ENCODE data around the gene HEXIM1.

HEXIM1 gene

DNA sequence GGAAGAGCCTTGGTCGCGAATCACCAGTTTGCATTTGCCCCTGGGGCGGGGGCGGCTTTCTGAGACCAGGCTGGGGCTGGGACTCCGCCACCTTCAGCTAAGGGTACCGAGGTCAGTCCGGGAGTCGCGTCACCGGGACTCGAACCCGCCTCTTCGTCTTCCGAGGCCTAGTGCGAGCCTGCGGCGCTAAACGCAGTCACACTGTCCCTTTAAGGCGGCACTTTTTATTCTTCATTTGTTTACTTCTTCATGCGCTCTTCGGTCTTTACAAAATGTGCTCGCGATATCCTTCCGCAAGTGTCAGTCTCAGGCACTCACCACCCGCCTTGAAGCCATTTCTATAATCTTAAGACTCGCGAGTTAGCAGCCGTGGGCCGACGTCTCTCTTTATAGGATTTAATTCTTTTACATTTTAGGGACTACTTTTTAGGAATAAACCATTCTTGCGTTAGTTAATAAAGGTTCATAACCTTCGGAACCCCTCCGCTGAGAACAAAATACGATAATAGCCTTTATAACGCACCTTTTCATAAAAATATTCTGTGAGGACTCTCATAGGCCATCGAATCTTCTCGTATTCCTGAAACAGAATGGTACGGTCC lies 593 bp upstream of the HEXIM1 start:
- DNase-seq: peak; percentile 96

DNA sequence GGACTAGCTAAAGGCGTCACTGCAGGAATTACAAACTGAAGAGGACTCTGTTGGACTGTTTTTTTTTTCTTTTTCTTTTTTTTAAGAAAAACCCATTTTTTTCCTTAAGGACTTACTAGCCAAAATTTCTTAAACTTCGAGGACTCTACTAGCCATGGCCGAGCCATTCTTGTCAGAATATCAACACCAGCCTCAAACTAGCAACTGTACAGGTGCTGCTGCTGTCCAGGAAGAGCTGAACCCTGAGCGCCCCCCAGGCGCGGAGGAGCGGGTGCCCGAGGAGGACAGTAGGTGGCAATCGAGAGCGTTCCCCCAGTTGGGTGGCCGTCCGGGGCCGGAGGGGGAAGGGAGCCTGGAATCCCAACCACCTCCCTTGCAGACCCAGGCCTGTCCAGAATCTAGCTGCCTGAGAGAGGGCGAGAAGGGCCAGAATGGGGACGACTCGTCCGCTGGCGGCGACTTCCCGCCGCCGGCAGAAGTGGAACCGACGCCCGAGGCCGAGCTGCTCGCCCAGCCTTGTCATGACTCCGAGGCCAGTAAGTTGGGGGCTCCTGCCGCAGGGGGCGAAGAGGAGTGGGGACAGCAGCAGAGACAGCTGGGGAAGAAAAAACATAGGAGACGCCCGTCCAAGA lies 878 bp downstream of the HEXIM1 start:
- peak; percentile 83 for DNase-seq

DNA sequence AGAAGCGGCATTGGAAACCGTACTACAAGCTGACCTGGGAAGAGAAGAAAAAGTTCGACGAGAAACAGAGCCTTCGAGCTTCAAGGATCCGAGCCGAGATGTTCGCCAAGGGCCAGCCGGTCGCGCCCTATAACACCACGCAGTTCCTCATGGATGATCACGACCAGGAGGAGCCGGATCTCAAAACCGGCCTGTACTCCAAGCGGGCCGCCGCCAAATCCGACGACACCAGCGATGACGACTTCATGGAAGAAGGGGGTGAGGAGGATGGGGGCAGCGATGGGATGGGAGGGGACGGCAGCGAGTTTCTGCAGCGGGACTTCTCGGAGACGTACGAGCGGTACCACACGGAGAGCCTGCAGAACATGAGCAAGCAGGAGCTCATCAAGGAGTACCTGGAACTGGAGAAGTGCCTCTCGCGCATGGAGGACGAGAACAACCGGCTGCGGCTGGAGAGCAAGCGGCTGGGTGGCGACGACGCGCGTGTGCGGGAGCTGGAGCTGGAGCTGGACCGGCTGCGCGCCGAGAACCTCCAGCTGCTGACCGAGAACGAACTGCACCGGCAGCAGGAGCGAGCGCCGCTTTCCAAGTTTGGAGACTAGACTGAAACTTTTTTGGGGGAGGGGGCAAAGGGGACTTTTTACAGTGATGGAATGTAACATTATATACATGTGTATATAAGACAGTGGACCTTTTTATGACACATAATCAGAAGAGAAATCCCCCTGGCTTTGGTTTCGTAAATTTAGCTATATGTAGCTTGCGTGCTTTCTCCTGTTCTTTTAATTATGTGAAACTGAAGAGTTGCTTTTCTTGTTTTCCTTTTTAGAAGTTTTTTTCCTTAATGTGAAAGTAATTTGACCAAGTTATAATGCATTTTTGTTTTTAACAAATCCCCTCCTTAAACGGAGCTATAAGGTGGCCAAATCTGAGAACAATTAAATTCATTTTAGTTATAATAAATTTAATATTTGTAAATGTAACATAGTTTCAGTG lies 1.7 kb downstream of the HEXIM1 start:
- peak; percentile 45 for DNase-seq

DNA sequence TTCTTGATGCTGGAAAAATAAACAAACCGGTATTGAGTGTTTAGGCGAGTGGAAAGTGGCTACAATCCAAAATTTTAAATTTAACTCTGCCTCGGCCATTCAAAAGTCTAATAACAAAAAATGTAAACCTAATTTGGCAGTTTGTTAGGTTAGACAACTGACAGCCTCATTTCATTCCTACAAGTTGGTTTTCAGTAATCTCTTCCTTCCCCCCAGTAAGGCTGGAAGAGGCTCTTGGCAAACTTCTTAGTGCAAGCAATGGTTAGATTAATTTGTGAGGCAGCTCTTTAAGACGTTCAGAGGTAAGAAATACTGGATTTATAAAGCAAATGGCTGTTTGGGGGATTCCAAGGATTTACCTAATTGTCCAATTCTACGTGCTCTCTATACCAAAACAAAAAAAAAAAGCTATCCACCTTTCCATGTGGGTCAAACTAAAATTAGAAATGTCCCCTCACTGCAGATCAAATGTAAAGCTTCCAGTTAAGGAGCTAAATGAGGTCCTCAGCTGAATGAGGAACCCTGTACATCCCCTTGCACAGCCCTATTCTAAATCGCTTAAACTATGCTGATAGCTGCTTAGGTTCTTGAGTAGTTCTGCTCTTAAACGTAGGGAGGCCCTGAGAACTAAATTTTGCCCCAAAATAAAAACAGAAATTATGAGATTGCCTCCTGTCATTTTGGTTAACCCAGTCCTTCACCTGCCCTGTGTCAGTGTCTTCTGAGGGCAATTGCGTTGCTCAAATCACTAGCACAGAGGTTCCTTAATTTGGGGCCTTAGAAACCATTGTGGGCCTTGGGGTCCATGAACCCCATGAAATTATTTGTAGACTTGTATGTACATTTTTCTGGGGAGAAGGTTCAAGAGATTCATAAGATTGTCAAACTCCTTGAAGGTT lies 2.9 kb downstream of the HEXIM1 start:
- no peak for DNase-seq

DNA sequence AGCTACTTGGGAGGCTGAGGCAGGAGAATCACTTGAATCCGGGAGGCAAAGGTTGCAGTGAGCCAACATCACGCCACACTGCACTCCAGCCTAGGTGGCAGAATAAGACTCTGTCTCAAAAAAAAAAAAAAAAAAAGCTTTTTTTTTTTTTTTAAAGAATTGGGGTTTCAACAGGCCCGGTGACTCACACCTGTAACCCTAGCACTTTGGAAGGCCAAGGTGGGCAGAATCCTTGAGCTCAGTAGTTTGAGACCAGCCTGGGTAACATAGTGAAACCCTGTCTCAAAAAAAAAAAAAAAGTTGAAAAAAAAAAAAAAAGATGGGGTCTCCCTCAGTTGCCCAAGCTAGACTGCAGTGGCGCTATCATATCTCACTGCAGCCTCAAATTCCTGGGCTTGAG lies 6.8 kb downstream of the HEXIM1 start:
- DNase-seq: no peak

DNA sequence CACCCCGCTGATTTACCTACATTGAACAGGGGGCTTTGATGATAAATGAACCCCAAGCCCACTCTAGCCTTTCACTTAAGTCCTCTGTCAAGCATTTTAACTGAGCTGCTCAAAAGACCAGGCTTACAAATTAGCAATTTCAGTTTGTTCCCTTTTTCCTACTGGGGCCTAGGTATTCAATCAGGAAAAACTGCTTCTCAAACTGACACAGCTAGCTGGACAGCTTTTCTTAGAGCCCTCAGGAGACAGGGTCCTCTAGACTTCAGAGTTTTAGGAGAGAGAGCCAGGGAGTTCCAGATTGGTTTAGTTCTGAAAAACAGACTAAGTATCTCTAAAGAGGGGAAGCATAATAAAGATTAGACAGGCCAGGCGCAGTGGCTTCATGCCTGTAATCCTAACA lies 7.2 kb downstream of the HEXIM1 start:
- DNase-seq: no peak

DNA sequence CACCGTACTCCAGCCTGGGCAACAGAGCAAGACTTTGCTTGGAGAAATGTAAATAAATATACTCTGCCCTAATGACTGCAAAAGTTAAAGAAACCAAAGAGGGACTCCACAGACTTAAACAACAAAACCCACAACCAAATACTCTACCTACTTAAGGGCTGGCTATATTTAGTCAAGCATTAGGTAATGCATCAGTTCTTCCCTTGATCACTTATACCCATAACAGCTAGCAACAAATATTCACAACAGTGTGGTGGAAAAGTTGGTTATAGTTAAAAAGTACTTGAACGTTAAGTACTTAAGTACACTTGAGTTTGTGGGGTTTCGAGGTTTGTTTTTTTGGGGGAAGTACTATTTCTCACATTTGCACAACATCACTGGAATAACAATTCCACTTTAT lies 8.0 kb downstream of the HEXIM1 start:
- DNase-seq: no peak

DNA sequence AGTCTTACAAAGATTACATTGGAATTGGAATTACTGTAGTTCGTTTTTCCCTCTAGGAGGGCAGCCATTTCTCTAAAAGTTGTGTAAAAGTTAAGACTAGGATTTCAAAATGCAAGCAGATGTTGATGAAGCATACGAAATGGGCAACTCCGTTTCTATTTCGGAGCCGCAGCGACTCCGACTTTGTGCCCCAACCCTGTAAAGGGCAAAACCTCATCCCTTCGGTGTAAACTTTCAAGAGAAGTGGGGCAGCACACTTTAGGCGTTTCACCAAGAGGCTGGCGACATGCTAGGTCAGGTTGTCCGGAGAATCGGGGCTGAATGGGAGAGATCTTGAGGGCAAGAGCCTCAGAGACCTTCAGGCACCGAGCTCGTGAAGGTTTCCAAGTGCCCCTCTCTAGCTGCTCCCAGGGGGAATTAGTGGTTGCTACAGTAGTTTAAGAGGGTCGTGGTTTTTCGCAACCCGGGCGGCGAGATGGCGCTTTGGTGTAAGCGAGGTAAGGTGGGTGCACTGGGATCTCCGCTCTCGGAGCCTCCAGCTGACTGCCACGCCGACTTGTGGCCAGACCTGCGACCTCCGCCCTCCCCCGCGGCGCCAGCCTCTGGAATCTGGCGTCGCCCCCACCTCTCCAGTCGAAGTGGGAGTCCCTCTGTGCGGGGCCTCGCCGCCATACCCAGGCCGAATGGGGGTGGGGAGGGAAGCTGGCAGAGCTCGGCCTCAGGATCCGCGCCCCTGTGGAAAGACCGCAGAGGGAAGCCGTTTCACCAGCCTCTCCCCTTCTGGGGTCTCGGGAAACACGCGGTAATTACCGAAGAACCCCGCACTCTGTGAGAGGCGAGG lies 12.4 kb downstream of the HEXIM1 start:
- peak; percentile 64 for DNase-seq

DNA sequence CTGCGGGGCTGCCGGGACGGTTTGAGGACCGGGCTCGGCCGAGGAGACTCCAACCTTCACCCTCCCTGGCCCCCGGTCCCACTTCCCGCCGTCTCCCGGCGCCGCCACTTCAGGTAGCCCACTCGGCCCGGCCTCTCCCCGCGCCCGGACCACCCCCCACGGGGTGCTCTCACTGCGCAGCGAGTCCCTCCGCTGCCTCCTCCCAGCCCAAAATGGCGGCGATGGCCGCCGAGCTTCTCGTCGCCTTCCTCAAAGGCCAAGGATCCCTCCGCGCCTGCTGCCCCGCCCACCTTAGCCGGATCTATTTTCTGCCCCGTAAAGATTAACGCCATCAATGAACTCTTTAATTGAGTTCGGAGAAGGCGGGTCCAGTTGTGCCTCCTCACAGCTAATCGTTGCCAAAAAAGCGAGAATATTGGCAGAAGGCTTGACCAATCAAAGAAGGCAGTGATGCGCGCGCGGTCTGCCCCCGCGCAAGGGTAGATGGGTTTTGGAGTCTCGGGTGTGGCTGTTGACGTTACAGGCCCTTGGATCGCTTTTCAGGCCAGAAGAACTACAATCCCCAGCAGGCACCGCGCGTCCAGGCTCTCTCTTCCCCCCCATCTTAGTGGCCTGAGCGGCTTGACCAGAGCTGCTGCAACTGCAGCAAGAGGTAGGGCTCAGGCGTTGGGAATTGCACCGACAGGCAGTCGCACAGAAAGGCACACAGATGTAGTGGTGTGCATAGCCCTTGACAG lies 13.2 kb downstream of the HEXIM1 start, which contains the start of gene HEXIM2:
Gene HEXIM2 (plus strand): TSS at position 588 of the 737 bp plus-strand sequence. CDS start 919 bp downstream, outside the sequence.
- peak; percentile 100 for DNase-seq

DNA sequence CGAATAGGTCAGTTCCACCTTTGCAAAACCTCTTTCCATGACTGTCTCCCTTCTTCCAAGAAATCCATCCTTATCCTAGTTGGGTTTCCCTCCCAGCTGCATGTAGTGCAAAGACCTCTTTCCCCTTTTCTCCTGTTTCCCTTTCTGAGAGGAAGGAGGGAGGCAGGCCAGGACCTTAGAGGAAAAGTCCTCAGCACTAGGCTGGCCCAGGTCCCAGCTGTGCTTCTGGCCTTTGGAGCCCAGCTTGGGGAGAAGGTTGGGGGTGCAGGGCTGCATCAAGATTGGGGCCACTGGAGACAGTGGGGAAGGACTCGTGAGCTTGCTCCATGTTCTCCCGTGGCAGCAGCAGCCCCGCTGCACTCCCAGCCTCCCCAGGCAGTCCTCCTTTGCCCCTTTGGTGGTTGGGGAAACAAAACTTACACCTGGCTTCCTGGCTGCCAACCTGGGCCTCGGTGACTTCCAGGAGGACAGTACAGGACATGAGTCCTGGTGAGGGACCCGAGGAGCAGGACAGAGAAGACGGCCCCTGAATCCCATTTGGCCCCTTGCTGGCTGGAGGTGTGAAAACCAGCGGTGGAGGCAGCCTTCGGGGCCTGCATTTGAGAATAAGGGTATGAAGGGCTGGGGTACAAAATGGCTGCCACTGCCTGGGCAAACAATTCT lies 13.9 kb downstream of the HEXIM1 start:
- DNase-seq: no peak

DNA sequence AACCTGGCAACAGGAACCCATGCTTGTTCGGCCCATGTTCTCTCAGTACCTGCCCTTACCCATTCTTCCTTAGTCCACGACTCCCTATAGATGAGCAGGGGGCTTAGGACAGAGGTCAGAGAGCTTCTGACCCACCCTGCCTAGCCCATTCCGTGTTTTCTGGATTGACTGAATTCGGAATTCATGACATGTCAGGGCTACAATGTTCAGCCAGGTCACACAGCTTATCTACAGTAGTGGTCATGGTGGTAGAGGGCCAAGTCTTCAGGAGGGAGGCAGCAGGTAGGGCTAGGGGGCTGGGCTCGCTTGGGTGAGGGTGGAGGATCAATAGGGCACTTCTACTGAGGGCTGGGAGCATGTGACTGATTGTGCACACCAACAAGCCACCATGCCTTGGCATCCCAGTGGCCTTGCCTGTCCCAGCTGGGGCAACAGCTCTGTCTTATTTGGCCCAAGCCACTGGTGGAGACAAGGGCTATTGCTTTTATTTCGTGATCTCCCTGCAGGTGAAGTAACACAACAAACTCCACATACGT lies 16.5 kb downstream of the HEXIM1 start:
- DNase-seq: no peak

DNA sequence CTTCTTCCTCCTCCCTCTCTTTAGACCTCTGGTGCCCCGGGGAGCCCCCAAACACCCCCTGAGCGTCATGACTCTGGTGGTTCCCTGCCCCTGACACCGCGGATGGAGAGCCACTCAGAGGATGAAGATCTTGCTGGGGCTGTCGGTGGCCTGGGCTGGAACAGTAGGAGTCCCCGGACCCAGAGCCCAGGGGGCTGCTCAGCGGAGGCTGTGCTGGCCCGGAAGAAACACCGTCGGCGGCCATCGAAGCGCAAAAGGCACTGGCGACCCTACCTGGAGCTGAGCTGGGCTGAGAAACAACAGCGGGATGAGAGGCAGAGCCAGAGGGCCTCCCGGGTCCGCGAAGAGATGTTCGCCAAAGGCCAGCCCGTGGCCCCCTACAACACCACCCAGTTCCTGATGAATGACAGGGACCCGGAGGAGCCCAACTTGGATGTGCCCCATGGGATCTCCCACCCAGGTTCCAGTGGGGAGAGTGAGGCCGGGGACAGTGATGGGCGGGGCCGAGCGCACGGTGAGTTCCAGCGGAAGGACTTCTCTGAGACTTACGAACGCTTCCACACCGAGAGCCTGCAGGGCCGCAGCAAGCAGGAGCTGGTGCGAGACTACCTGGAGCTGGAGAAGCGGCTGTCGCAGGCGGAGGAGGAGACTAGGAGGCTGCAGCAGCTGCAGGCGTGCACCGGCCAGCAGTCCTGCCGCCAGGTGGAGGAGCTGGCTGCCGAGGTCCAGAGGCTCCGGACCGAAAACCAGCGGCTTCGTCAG lies 20.9 kb downstream of the HEXIM1 start:
- no peak for DNase-seq

DNA sequence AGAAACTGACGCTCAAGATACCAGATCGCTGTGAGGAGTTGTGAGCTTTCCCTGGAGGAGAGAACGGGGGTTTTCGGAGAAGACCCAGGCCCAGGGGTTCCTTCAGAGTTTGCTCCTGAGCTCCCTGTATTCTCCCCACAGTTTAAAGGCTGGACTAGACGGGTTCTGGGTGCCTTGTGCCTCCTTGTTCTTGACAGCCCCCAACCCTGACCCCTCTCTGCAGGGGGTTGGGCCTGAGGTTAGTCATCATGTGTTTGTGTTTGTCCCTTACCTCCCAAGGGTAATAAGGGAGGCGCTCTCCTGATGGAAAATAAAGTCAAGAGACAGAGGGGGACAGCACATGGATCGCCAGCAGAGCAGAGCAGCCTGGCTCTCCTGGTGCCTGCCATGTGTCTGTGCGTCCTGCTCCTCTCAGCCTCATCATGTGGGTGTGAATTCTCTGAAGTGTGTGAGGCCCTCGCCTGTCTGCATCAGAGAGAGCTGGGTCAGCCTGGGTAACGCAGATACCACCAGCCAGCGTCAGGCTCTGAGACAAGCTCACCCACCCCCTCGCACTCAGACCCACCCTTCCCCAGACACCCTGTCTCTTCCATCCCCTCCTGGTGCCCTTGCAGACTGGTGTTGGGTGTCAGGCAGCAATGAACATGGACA lies 22.1 kb downstream of the HEXIM1 start:
- no peak for DNase-seq

DNA sequence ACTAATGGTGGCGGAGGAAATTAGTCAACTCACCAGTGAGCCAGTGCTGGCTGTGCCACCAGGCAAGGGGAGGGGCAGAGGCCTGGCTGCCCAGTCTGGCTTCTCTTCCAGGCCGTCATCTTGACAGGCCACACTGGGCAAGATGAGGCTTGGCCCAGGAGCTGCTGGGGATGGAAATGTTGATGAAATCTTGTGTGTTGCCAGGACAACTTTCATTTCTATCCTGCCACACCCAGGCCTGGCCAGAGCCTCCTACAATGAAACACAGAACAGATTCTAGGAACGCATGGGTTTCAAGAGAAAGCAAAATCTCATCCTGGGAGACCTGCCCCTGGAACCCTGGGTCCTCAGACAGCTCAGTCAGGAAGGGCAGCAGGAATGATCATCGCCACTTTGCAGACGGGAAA lies 22.7 kb downstream of the HEXIM1 start:
- peak; percentile 54 for DNase-seq

DNA sequence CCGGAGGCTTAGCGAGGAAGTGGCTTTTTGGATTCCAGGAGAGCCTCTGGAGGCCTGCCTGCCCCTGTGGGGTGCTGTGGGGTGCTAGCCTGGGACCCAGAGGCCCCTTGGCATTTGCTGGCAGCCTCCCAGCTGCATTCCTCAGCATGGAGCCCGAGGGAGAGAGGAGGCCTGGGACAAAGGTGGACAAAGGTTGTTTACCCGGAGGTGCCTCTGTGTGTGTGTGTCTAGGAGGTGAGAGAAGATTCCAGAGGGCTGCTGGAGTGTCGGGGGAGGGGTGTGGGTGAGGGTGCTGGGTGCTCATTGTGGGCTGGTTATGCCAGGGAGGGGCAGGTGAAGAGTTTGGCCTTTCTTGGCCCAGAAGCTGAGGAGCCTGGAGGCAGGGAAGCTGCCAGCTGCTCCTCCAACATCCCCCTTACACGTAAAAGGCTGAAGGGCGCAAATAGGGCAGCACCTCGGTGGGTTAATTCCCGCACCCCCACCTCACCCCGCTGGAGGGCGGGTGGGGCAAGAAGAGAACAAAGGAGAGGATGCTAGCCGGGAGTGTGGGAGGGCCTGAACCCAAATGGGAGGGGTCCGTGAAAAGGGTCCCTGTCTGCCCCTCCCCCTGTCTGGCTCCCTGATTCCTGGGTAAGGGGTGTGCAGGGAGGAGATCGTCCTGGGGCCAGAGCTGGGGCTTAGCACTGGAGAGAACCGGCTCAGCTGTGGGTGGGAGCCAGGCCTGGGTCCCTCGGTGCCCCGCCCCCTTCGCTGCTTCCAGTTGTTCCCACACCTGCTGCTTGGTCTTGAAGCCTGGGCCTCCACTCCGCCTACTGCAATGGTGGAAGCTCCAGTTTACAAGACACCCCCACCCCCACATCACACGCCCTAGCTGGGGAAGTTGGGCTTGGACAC lies 23.3 kb downstream of the HEXIM1 start:
- peak; percentile 25 for DNase-seq

DNA sequence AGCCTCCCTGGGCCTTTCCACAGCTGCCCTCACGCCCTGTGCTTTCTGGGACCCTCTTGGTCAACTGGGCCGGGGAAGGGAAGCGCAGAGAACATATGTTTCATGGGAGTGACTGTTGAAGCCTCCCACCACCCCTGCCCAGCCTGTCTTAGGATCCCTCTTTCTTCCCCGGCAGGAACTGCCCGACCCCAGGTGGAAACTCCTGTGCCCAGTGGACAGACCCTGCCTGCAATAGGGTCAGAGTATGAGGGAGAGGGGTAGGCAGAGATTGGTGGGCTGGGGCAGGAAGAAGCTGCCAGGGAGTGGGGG lies 23.9 kb downstream of the HEXIM1 start:
- no peak for DNase-seq

DNA sequence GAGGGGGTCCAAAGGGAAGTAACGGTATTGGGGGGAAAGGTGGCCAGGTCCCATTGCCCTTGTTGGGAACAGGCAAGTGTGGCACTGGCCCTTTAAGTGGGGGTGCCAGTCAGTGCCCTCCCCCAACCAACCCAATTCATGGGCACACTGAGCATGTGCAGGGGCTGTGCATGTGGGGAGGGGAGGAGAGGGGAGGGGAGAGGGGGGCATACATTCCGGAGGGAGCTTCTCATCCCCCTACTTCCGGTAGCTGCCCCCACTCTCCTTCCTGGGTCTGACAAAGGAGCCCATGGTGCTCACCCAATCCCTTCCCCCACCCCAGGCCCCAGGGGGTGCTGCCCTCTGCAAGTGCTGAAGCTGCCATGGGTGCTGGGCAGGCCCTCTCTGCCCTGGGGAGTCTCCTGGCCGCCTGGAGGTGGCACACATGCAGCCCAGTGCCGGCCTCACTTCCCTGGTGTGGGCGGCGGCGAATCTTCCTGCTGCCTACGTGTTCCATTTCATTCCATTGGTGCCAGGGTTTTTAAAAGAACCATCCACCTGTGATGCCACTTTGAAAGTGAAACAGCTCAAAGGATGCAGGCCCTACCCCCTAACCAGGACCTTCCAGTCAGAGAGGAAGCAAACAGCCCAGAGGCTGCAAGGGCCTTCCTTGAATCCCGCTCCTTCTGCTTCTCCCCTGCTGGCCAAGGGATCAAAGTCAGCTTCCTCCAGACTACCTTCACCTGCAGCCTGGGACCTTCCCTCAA lies 24.4 kb downstream of the HEXIM1 start:
- DNase-seq: peak; percentile 86

Data from fibroblast of upper back skin (primary cell).